Left lobe of liver (tissue), 2 donors: Measurements from ENCODE around the gene ACOT7. TPM values are rescaled to one million over a fixed set of nuclear protein-coding genes. Genes with fewer than 3 reads are reported as not detected.

Experiments used
- ATAC-seq: fragments of 200-7000 bp; cut with Tn5 transposase; one replicate; pipeline ENCODE4 v1.9.1; 2020; ENCODE audit warnings: mild to moderate bottlenecking, moderate library complexity
- DNase-seq: peaks from one replicate; pipeline ENCODE4 v3.0.0-alpha.2; 2020; ENCODE audit warnings: low spot score
- total RNA-seq: library from RNA; stranded (reverse); gene quantifications from one replicate; pipeline ENCODE4 v1.2.1, GENCODE V29; 2021
- donor health status: DM: no; HTN: no; CAD: no; lungs with moderate emphysema.
- donor health status: DM: no; HTN: yes; CAD: no.

Gene ACOT7
- total RNA-seq, 1 donor from 2014 or later, result 13.2 TPM

- ATAC-seq (no peak), DNase-seq (no peak)
These were observed 44.9 kb downstream of the ACOT7 start for GRCh38 chr1:6348511-6349191.

DNA sequence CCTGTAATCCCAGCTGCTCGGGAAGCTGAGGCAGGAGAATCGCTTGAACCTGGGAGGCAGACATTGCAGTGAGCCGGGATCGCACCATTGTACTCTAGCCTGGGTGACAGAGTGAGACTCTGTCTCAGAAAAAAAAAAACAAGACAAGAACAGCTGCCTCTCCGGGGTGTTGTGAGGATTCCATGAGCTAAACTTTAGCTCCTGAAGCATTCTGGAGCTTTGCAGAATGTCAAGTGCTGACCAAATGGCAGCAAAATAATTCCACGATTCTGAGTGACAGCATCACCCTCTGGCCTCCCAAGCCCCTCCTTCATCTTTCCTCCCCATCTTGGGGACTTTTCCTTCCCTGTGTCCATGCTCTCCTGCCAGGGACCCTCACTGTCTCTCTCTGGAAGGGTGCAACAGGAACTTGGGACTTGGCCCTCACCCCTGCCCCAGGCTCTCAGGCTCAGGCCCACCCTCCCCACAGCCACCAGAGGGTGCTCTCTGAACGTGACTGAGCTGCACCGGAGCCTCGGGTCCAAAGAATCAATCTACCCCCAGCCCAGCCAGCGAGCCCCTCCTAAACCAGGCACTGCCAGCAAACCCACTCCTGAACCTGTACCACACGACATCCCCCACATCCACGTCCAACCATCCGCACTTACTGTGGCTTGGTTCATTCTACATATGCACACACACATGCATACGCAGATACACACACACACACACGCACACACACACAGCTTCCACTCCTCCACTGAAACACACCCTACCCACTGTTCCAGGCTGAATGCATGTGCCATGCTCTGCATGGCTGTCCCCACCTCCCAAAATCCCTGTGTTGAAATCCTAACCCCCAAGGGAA is 45.7 kb downstream of the ACOT7 start:
- peak; percentile 67 for DNase-seq
- ATAC-seq, result peak; percentile 42

- DNase-seq, result no peak
- ATAC-seq, result no peak
These were observed 48.1 kb downstream of the ACOT7 start for GRCh38 chr1:6345460-6345859.

GRCh38 chr1:6345009-6345408 is 48.6 kb downstream of the ACOT7 start:
- no peak for DNase-seq
- no peak for ATAC-seq

DNA sequence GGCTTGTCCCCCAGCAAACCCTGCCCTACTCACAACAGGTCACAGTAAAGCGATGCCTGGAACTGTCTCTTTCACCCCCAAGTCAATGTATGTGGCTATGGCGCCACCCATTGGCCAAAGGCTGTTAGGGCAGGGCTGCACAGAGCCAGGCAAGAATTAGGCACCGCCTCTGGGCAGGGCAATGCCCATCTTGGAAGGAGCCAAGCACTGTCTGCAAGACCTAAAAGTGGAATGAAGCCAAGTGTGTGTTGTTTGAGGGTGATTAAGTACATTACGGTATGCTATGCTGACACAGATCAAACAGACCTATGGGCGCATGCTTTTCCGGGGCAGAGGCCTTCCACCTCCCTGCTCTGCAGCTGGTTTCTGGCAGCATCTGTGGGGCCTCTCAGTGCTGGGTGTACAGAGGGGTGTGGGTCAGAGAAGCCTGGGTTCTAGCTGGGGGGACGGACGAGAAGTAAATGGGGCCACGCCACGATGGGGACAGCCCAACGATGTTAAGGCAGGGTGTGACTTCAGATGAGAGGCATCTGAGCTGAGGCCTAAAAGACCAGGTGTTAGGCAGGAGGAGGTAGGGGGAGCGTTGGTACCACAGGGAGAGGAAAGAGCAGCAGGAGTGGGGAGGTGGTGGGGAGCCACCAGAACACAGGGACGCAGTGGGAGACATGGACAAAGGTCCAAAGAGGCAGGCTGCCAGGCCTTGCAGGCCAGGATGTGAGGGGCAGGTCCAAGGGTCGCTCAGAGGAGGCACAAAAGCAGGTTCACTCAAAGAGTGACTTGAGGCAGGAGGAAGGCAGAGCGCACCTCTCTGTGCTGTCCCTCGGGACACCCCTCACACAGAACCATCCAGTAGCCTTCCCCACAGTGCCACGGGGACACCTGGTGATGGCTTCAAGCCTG is 49.8 kb downstream of the ACOT7 start:
- DNase-seq (peak; percentile 65), ATAC-seq (peak; percentile 89)

GRCh38 chr1:6342056-6342455 is 51.5 kb downstream of the ACOT7 start:
- ATAC-seq (no peak), DNase-seq (no peak)

DNA sequence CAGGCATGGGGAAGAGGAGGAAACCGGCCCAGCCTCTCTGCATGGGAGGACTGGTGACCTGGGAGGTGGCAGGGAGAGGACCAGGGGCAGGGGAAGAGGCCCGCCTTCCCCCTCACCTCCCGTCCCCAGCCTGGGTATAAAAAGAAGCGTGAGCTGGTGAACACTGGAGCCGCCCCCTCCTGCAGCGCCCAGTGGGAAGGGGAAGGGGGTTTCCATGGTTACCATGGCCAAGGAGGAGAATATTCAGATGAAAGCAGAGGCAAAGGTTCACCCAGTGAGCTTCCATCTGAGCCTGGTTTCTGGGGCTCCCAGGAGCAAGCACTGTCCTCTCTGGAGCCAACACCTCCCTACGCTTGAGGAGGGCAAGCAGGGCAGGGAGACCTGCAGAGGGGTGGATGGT is 54.9 kb downstream of the ACOT7 start:
- ATAC-seq (no peak), DNase-seq (no peak)

DNA sequence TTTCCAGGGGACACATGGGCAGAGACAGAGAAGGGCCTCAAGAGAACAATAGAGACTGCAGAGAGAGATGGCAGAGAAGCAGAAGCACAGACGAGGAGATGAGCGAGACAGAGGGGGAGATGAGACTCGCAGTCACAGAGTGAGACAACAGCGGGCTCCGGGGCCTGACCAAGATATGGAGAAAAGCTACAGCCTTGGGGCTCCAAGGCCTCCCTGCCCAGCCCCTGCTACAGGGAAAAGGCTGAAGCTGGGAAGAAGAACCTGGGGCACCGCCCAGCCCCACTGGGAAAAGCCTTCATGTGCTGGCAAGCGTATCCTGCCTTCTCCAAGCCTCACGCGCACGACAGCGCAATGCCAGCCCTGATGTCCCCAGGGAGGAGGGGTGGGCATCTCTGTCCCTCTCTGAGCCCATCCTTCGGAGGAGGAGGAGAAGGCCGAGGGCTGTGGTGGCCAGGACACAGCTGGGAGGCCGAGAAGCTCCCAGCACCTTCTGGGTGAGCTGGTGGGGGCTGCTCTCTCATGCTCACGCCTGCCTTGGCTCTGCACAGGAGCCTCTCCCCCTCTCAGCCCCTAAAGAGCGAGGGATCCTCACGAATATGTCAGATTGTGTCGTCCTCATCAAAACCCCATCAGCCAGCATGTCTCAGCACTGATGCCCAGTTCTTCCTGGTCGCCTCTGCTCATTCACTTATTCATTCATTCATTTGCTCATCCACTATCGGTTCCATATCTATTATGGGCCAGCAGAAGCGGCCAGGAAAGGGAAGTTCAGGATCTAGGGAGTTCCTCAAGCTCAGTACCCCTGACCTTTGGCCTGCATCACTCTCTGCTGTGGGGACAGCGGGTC is 56.6 kb downstream of the ACOT7 start:
- ATAC-seq (no peak), DNase-seq (no peak)

- ATAC-seq, result no peak
- DNase-seq, result no peak
These were observed 59.1 kb downstream of the ACOT7 start for GRCh38 chr1:6334261-6334993.

GRCh38 chr1:6332821-6333220 is 60.7 kb downstream of the ACOT7 start:
- ATAC-seq, result no peak
- no peak for DNase-seq

DNA sequence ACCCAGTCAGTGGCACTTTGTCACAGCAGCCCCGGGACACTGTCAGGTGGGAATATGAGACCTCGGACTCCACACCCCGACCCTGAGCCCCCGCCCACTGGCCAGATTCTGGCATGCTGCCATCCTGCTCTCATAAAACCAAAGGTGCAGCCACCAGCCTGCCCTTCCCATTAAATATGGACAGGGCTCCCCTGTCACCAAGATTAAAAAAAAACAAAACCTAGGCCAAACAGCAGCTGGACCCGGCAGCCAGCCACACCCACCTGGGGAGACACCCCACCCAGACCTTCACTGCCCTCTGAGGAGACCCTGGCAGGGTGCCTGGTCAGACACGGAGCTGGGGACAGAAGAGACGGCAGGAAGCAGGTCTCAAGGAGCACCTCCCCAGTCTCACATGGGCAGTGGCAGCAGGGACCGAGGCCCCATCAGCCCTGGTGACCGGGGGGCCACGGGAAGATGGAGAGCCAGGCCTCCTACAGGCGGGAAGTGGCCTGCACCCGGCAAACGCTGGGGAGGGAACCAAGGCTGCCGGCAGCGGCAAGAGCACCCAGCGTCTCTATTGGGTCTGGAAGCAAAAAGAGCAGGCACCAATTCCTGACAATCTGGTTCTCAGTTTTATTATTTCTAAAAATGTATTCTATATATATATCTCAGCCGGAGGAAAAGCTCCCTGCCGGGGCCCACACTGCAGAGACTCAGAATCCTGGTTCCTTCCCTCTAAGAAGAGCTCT is 61.9 kb downstream of the ACOT7 start:
- DNase-seq (no peak), ATAC-seq (no peak)

GRCh38 chr1:6330410-6330911 is 63.1 kb downstream of the ACOT7 start:
- ATAC-seq, result no peak
- no peak for DNase-seq

DNA sequence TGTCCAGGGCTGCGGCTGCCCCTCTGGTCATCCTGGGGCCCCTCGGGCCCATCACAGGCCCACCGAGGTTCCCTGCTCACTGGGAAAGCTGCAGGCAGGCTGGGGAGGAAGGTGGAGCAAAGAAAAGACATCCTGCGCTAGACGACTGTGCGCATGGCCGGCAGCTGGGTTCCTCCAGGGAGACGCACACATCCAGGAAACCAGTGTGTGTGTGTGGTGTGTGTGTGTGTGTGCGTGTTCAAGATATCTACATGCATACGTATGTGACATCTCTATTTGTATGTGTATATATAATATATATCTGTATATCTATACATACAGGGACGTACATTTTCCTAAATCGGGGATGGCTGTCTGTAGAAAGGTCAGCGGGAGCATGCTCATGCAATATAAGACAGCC is 63.7 kb downstream of the ACOT7 start:
- ATAC-seq (no peak), DNase-seq (no peak)

GRCh38 chr1:6329396-6329795 is 64.2 kb downstream of the ACOT7 start:
- no peak for ATAC-seq
- no peak for DNase-seq

- ATAC-seq, result no peak
These were observed 64.9 kb downstream of the ACOT7 start for GRCh38 chr1:6328696-6329095.

DNA sequence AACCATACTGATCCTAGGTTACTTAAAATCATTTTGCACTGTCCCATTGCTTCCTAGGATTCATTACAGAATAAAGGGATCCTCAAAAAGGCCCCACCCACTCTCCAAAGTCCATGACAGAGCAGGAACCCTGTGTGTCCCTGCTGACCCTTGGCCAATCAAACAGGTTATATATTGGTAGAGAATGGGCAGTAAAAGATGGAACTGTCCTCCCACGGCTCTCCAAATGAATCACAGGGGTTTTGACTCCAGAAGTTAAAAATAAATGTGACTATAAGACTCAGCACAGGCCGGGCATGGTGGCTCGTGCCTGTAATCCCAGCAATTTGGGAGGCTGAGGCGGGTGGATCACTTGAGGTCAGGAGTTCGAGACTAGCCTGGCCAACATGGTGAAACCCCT is 65.5 kb downstream of the ACOT7 start:
- ATAC-seq (no peak), DNase-seq (no peak)

More at GRCh38 chr1:6328696-6329095, 64.9 kb downstream of the ACOT7 start:
- no peak for DNase-seq

GRCh38 chr1:6325482-6325881 is 68.1 kb downstream of the ACOT7 start:
- ATAC-seq (no peak), DNase-seq (no peak)

DNA sequence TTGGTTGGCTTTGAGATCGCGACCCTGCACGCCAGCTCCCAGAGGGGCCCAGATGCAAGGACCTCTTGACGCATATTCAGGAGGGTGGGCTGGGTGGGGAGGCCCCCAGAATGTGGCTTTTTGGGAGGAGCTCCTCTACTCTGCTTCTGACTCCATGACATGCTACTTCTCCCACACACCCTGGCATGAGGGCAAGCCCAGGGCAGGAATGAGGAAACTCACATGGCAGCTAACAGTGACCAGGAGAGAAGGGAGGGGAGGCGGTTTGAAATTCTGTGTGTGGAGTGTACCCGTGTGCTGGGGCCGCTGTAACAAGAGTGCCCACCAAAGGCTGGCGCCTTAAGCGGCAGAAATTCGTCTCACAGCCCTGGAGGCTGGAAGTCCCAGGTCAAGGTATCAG is 71.4 kb downstream of the ACOT7 start:
- DNase-seq (no peak), ATAC-seq (no peak)

DNA sequence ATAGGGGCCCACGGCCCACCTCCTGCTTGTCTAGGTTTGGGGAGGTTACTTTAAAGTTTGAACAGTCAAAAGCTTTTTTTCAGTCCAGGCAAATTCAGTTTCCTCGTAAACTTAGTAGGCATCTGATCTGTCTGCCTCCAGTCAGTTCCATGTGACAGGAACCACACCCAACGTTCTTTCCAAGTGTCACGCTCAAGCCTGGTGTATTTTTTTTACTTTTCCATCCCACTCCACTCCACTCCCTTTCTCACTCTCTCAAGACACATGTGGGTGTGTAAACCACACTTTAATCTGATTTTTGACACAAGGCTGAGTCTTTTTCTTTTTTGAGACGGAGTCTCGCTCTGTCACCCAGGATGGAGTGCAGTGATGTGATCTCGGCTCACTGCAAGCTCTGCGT is 72.4 kb downstream of the ACOT7 start:
- no peak for DNase-seq
- ATAC-seq, result no peak
